ENCODE measurements around the gene LY6G6C.
A peak's percentile ranks its signal among the peaks of the same experiment; 100 is the strongest.

Gene LY6G6C

GRCh38 chr6:31737991-31738979 is 16.7 kb upstream of the LY6G6C start:
- H3K4me3 ChIP-seq (ENCODE audit: low read length): peak overlapping the region; percentile 84
- TF ChIP-seq CTCF (IDR thresholded peaks at IDR 0.05; ENCODE audit: low read depth, low read length, poor library complexity, severe bottlenecking) (peak; percentile 49), EZH2phosphoT487 (IDR thresholded peaks at IDR 0.05; ENCODE audit: borderline replicate concordance, low read length) (no peak)
- peaks cover 58% of the 10 kb centered on the region for H3K36me3 ChIP-seq (ENCODE audit: control insufficient read depth, low read length)
- H3K27ac ChIP-seq (ENCODE audit: low read depth, low read length): peak overlapping the region; percentile 96
- H3K27me3 ChIP-seq (ENCODE audit: control insufficient read depth, low read length): no peaks in the 10 kb centered on the region
- H3F3A ChIP-seq (ENCODE audit: control insufficient read depth, insufficient read depth): peaks cover 37% of the 10 kb centered on the region
- H3K4me1 ChIP-seq (ENCODE audit: control insufficient read depth, low read length): peaks cover 71% of the 10 kb centered on the region
- no peaks in the 10 kb centered on the region for H3K9me3 ChIP-seq (ENCODE audit: control insufficient read depth, insufficient read depth, low read length)
- H3K79me2 ChIP-seq (ENCODE audit: control insufficient read depth, low read length): peaks cover 63% of the 10 kb centered on the region
- H3K9me2 ChIP-seq (replicated peaks; ENCODE audit: control insufficient read depth, low read length): no peaks in the 10 kb centered on the region
- peaks cover 8% of the 10 kb centered on the region; the same call in 1 of the 2 replicates for H4K20me1 ChIP-seq (ENCODE audit: control insufficient read depth, insufficient read depth, low read depth, low read length)
- peak overlapping the region; percentile 93 for H3K4me2 ChIP-seq (ENCODE audit: low read length)

- no peaks in the 10 kb centered on the region for H3K9me3 ChIP-seq (ENCODE audit: control insufficient read depth, insufficient read depth, low read length)
- H3K27me3 ChIP-seq (ENCODE audit: control insufficient read depth, low read length): no peaks in the 10 kb centered on the region
- H3K36me3 ChIP-seq (ENCODE audit: control insufficient read depth, low read length): peaks cover 57% of the 10 kb centered on the region
- H3K4me3 ChIP-seq (ENCODE audit: low read length): peak overlapping the region; percentile 84
- peak overlapping the region; percentile 96 for H3K27ac ChIP-seq (ENCODE audit: low read depth, low read length)
- peaks cover 8% of the 10 kb centered on the region; the same call in 1 of the 2 replicates for H4K20me1 ChIP-seq (ENCODE audit: control insufficient read depth, insufficient read depth, low read depth, low read length)
- peaks cover 68% of the 10 kb centered on the region for H3K4me1 ChIP-seq (ENCODE audit: control insufficient read depth, low read length)
- no peaks in the 10 kb centered on the region for H3K9me2 ChIP-seq (replicated peaks; ENCODE audit: control insufficient read depth, low read length)
- peaks cover 60% of the 10 kb centered on the region for H3K79me2 ChIP-seq (ENCODE audit: control insufficient read depth, low read length)
- peaks cover 38% of the 10 kb centered on the region for H3F3A ChIP-seq (ENCODE audit: control insufficient read depth, insufficient read depth)
- TF ChIP-seq CTCF (IDR thresholded peaks at IDR 0.05; ENCODE audit: low read depth, low read length, poor library complexity, severe bottlenecking) (no peak), EZH2phosphoT487 (IDR thresholded peaks at IDR 0.05; ENCODE audit: borderline replicate concordance, low read length) (no peak)
- peak overlapping the region; percentile 93 for H3K4me2 ChIP-seq (ENCODE audit: low read length)
Measured at GRCh38 chr6:31737315-31737990, 15.9 kb upstream of the LY6G6C start.

- no peak for TF ChIP-seq EZH2phosphoT487 (IDR thresholded peaks at IDR 0.05; ENCODE audit: borderline replicate concordance, low read length)
- TF ChIP-seq CTCF (IDR thresholded peaks at IDR 0.05; ENCODE audit: low read depth, low read length, poor library complexity, severe bottlenecking): no peak
- Histone ChIP-seq H3K4me3 (ENCODE audit: low read length) (peak overlapping the region; percentile 84), H4K20me1 (ENCODE audit: control insufficient read depth, insufficient read depth, low read depth, low read length) (peaks cover 8% of the 10 kb centered on the region; the same call in 1 of the 2 replicates), H3K36me3 (ENCODE audit: control insufficient read depth, low read length) (peaks cover 57% of the 10 kb centered on the region), H3K27ac (ENCODE audit: low read depth, low read length) (peak overlapping the region; percentile 96), H3K4me1 (ENCODE audit: control insufficient read depth, low read length) (peaks cover 62% of the 10 kb centered on the region), H3K79me2 (ENCODE audit: control insufficient read depth, low read length) (peaks cover 58% of the 10 kb centered on the region), H3K9me2 (replicated peaks; ENCODE audit: control insufficient read depth, low read length) (no peaks in the 10 kb centered on the region), H3K9me3 (ENCODE audit: control insufficient read depth, insufficient read depth, low read length) (no peaks in the 10 kb centered on the region), H3F3A (ENCODE audit: control insufficient read depth, insufficient read depth) (peaks cover 44% of the 10 kb centered on the region), H3K27me3 (ENCODE audit: control insufficient read depth, low read length) (no peaks in the 10 kb centered on the region), H3K4me2 (ENCODE audit: low read length) (peak overlapping the region; percentile 93)
Measured at GRCh38 chr6:31736768-31737314, 15.3 kb upstream of the LY6G6C start.
